K562 (cell line): ENCODE data around the gene TCAF1. TPM values are rescaled to one million over a fixed set of nuclear protein-coding genes. Genes with fewer than 3 reads are reported as not detected.
A peak's percentile ranks its signal among the peaks of the same experiment; 100 is the strongest.

Experiments used
- CHD1 ChIP-seq: fragments of 200-600 bp; sonication (generic); IDR thresholded peaks from one replicate; pipeline ENCODE4 v1.6.1; 2012; ENCODE audit warnings: mild to moderate bottlenecking, moderate library complexity, low read length, inconsistent platforms
- FOXA3 ChIP-seq, 2 experiments: fragments of 450-650 bp in 1 of 2; sonication (generic) in 1 of 2; formaldehyde crosslinking; IDR thresholded peaks in 1 of 2; conservative IDR thresholded peaks in 1 of 2; 2 replicates each; pipeline versions ENCODE4 v1.4.0 to v1.8.0; 2020 to 2022; ENCODE audit warnings: mild to moderate bottlenecking in 2 of 2, missing genetic modification reagents in 1 of 2
- FOXK2 ChIP-seq, 2 experiments: fragments of 450-650 bp; IDR thresholded peaks in 1 of 2; conservative IDR thresholded peaks in 1 of 2; 2 replicates each; pipeline ENCODE4 v1.6.1; 2016; ENCODE audit warnings: low read depth in 2 of 2, mild to moderate bottlenecking in 1 of 2
- FUS ChIP-seq: fragments of 200-400 bp; formaldehyde crosslinking; optimal IDR thresholded peaks from 2 replicates; pipeline ENCODE3; 2017; ENCODE audit warnings: low read depth, low read length
- HIVEP1 ChIP-seq: fragments of 250-450 bp; sonication (Bioruptor Pico); IDR thresholded peaks from 2 replicates; pipeline ENCODE4 v1.4.0; 2020; ENCODE audit warnings: mild to moderate bottlenecking
- IFI16 ChIP-seq: fragments of 250-450 bp; sonication (Bioruptor Pico); IDR thresholded peaks from 2 replicates; pipeline ENCODE4 v2.1.2; 2022; ENCODE audit warnings: mild to moderate bottlenecking, inconsistent platforms
- KLF1 ChIP-seq: fragments of 450-650 bp; IDR thresholded peaks from 2 replicates; pipeline ENCODE4 v1.6.1; 2016; ENCODE audit warnings: missing genetic modification characterization, missing compliant biosample characterization
- L3MBTL2 ChIP-seq: fragments of 450-650 bp; IDR thresholded peaks from 2 replicates; pipeline ENCODE4 v1.6.1; 2016; ENCODE audit warnings: mild to moderate bottlenecking, moderate library complexity
- MCM3 ChIP-seq: fragments of 450-650 bp; IDR thresholded peaks from 2 replicates; pipeline ENCODE4 v1.6.1; 2016
- SAFB ChIP-seq: fragments of 200-400 bp; formaldehyde crosslinking; IDR thresholded peaks from 2 replicates; pipeline ENCODE4 v1.6.1; 2017; ENCODE audit warnings: low read depth, low read length, borderline replicate concordance
- SMARCE1 ChIP-seq: fragments of 450-650 bp; IDR thresholded peaks from 2 replicates; pipeline ENCODE4 v1.7.1; 2016; ENCODE audit warnings: mild to moderate bottlenecking
- TBL1XR1 ChIP-seq, 2 experiments: IDR thresholded peaks; 2 replicates each; pipeline ENCODE4 v1.6.1; 2012; ENCODE audit warnings: improper control_type of control experiment in 2 of 2, low read length in 2 of 2, mild to moderate bottlenecking in 1 of 2
- TFAP4 ChIP-seq: sonication (generic); formaldehyde crosslinking; IDR thresholded peaks from 2 replicates; pipeline ENCODE4 v1.8.0; 2022; ENCODE audit warnings: missing genetic modification reagents, mild to moderate bottlenecking, moderate library complexity, borderline replicate concordance
- TOE1 ChIP-seq, 2 experiments: fragments of 450-650 bp in 1 of 2; sonication (generic) in 1 of 2; formaldehyde crosslinking in 1 of 2; IDR thresholded peaks; 2 replicates each; pipeline versions ENCODE4 v1.7.1 to v1.8.0; 2016 to 2022; ENCODE audit warnings: borderline replicate concordance in 2 of 2, mild to moderate bottlenecking in 2 of 2, antibody characterized with exemption in 1 of 2, inconsistent platforms in 1 of 2, low read depth in 1 of 2, missing genetic modification reagents in 1 of 2, moderate library complexity in 1 of 2
- ZFPM2 ChIP-seq: fragments of 250-450 bp; sonication (Bioruptor Pico); IDR thresholded peaks from 2 replicates; pipeline ENCODE4 v1.5.1; 2022; ENCODE audit warnings: mild to moderate bottlenecking
- ZNF121 ChIP-seq: sonication (generic); formaldehyde crosslinking; conservative IDR thresholded peaks from 2 replicates; pipeline ENCODE4 v1.8.0; 2022; ENCODE audit warnings: missing genetic modification reagents
- ZNF174 ChIP-seq: fragments of 250-450 bp; sonication (Bioruptor Pico); IDR thresholded peaks from 2 replicates; pipeline ENCODE4 v1.4.0; 2020; ENCODE audit warnings: mild to moderate bottlenecking
- ZNF407 ChIP-seq: fragments of 450-650 bp; IDR thresholded peaks from 2 replicates; pipeline ENCODE4 v1.6.1; 2016; ENCODE audit warnings: low read depth
- ZNF583 ChIP-seq: fragments of 250-450 bp; sonication (Bioruptor Pico); IDR thresholded peaks from 2 replicates; pipeline ENCODE4 v1.4.0; 2020
- ZNF589 ChIP-seq: fragments of 200-800 bp; sonication (Bioruptor generic); IDR thresholded peaks from 2 replicates; pipeline ENCODE4 v1.6.1; 2016; ENCODE audit warnings: low read depth, missing genetic modification characterization, missing compliant biosample characterization
- polyA plus RNA-seq, 8 experiments: library from polyadenylated mRNA; depleted of rRNA in 4 of 8; stranded (reverse) in 5 of 8; unstranded in 3 of 8; fragments of >200 nt; fragmentation: Nextera tagmentation in 2 of 8; fragmentation: Illumina TruSeq in 1 of 8; extraction: Ambion mirVana in 2 of 8; extraction: Trizol in 1 of 8; gene quantifications; 2 replicates each; pipeline versions ENCODE4 v1.2.1 to v1.2.3, GENCODE V29; 2011 to 2014; ENCODE audit warnings: inconsistent platforms in 1 of 8, missing spikeins in 1 of 8
- total RNA-seq, 7 experiments: library from RNA; depleted of rRNA in 6 of 7; stranded (reverse); fragments of >200 nt in 6 of 7; fragmentation: Illumina TruSeq in 2 of 7; extraction: Trizol in 2 of 7; gene quantifications; 2 replicates each; pipeline versions ENCODE4 v1.2.1 to v1.2.3, GENCODE V29; 2011 to 2021; ENCODE audit warnings: low replicate concordance in 1 of 7

TCAF1 gene
- total and polyA plus RNA-seq, 9 of the 15 experiments (the other 6 are each of a cell fraction or from before 2014, with no cell fraction given), result 6.2 to 52.2 (median 24.4) TPM

DNA sequence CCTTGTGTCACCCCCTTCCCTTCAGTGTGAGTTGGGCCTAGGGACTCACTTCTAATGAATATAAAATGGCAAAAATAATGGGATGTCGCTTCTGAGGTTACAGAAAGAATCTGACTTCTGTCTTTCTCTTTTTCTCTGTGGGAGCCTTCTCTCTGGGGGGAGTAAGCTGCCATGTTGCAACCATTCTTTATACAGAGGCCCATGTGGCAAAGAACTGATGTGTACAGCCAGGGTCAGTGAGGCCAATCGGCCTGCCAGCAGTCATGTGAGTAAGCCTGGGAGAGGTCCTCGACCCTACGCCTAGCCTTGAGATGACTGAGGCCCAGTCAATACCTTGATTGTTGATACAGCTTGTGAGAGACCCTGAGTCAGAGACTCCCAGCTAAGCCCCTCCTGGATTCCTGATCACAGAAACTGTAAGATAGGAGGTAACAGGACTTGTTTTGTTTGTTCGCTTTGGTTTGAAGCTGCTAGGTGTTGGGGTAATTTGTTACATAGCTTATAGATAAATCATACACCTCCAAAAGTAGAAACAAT is 1.7 kb downstream of the TCAF1 start (continued):
- TF ChIP-seq L3MBTL2 (0 out of 2 replicates have a peak, but pooled peaks have one; percentile 21), SMARCE1 (no peak), ZNF583 (no peak), FOXK2 (conservative IDR thresholded peaks at IDR 0.05 in 1 of 2, IDR thresholded peaks at IDR 0.05 in 1 of 2; ENCODE audit: low read depth in 2 of 2) (no peak), FUS (no peak), ZNF121 (no peak), ZNF407 (no peak), TOE1 (IDR thresholded peaks at IDR 0.05; ENCODE audit: borderline replicate concordance) (peak; percentile 12; the same call in 1 of the 2 replicates), TOE1 (CRISPR knock-in tag; IDR thresholded peaks at IDR 0.05; ENCODE audit: borderline replicate concordance, low read depth) (no peak), ZNF589 (CRISPR knock-in tag) (no peak), ZNF174 (CRISPR knock-in tag) (no peak), FOXA3 (CRISPR knock-in tag; conservative IDR thresholded peaks at IDR 0.05 in 1 of 2, IDR thresholded peaks at IDR 0.05 in 1 of 2) (no peak), TFAP4 (CRISPR knock-in tag) (0 out of 2 replicates have a peak, but pooled peaks have one; percentile 11), CHD1 (no peak), HIVEP1 (no peak), KLF1 (tag) (no peak), TBL1XR1 (IDR thresholded peaks at IDR 0.05; ENCODE audit: low read length in 2 of 2) (no peak), IFI16 (no peak), SAFB (no peak), MCM3 (no peak), ZFPM2 (CRISPR knock-in tag) (0 out of 2 replicates have a peak, but pooled peaks have one; percentile 7)
